HCT116 (cell line): ENCODE data around the gene SZT2. TPM values are rescaled to one million over a fixed set of nuclear protein-coding genes. Genes with fewer than 3 reads are reported as not detected.

Experiments
- ATAC-seq: fragments of 200-7000 bp; cut with Tn5 transposase; 2 replicates; pipeline ENCODE4 v1.9.1; 2020; ENCODE audit warnings: mild to moderate bottlenecking, moderate library complexity
- BruUV-seq: library from RNA; stranded (reverse); fragments of 400-500 nt; replicated peaks from 2 replicates; lab custom pipeline; 2021; lab: Mats Ljungman, UMichigan
- CTCF ChIA-PET: fragments of 300-600 bp; sonication (Branson Sonifier 250); formaldehyde crosslinking; loops from one replicate; lab custom pipeline; 2021; ENCODE audit warnings: antibody characterized with exemption; lab: Charles Lee
- POLR2A ChIA-PET: fragments of 300-600, 350-600 bp; sonication (Branson Sonifier 250); formaldehyde crosslinking; loops from one replicate; lab custom pipeline; 2021; ENCODE audit warnings: antibody characterized with exemption; lab: Charles Lee
- RAD21 ChIA-PET, 2 experiments: fragments of 300-600 bp; sonication (Branson Sonifier 250); formaldehyde crosslinking; loops; one replicate each; lab custom pipeline; 2023; ENCODE audit warnings: low total read pairs in 2 of 2; ENCODE audit not compliant: uncharacterized antibody in 2 of 2, unreplicated experiment in 2 of 2, low non-redundant PET in 1 of 2; lab: Charles Lee
- DNase-seq: peaks from one replicate; pipeline ENCODE4 v3.0.0-alpha.2; 2010; ENCODE audit warnings: low read depth, low spot score
- H2AFZ ChIP-seq: fragments of 200-600 bp; shearing (Covaris generic), sonication (generic); 2 replicates; pipeline ENCODE4 v1.6.1; 2017; ENCODE audit warnings: low read depth, mixed run types, mixed read lengths, antibody characterized with exemption, low read length; ENCODE audit not compliant: poor library complexity, severe bottlenecking
- H3K27ac ChIP-seq: 2 replicates; pipeline ENCODE4 v1.5.1; 2012; ENCODE audit warnings: low read depth, low read length
- H3K27me3 ChIP-seq: fragments of 200-600 bp; sonication (generic); 2 replicates; pipeline ENCODE4 v1.6.1; 2016; ENCODE audit warnings: mixed run types, low read length, mixed read lengths; ENCODE audit not compliant: insufficient read depth
- H3K36me3 ChIP-seq, 2 experiments: fragments of 200-500 bp in 1 of 2; fragments of 200-600 bp in 1 of 2; sonication (Bioruptor generic) in 1 of 2; sonication (generic) in 1 of 2; 2 replicates each; pipeline versions ENCODE4 v1.5.1 to v1.6.1; 2014 to 2016; ENCODE audit warnings: low read length in 2 of 2, inconsistent platforms in 1 of 2, mixed read lengths in 1 of 2, mixed run types in 1 of 2; ENCODE audit not compliant: insufficient read depth in 2 of 2, control insufficient read depth in 1 of 2
- H3K4me1 ChIP-seq, 2 experiments: fragments of 200-600 bp in 1 of 2; sonication (generic) in 1 of 2; 2 replicates each; pipeline versions ENCODE4 v1.5.1 to v1.6.1; 2012 to 2017; ENCODE audit warnings: low read length in 2 of 2, inconsistent platforms in 1 of 2, mild to moderate bottlenecking in 1 of 2, mixed read lengths in 1 of 2, mixed run types in 1 of 2, moderate library complexity in 1 of 2; ENCODE audit not compliant: insufficient read depth in 2 of 2, control insufficient read depth in 1 of 2
- H3K4me2 ChIP-seq: fragments of 200-600 bp; sonication (generic); 2 replicates; pipeline ENCODE4 v1.6.1; 2017; ENCODE audit warnings: mixed run types, low read length, mixed read lengths
- H3K4me3 ChIP-seq, 2 experiments: fragments of 200-600 bp in 1 of 2; sonication (generic) in 1 of 2; replicated peaks in 1 of 2; 2 replicates each; pipeline ENCODE4 v1.5.1; 2011 to 2016; ENCODE audit warnings: low read length in 2 of 2, control low read depth in 1 of 2, low read depth in 1 of 2, mild to moderate bottlenecking in 1 of 2, mixed read lengths in 1 of 2, mixed run types in 1 of 2
- H3K79me2 ChIP-seq: fragments of 200-600 bp; sonication (generic); 2 replicates; pipeline ENCODE4 v1.6.1; 2017; ENCODE audit warnings: mild to moderate bottlenecking, mixed run types, low read length, moderate library complexity, mixed read lengths; ENCODE audit not compliant: insufficient read depth
- H3K9ac ChIP-seq: fragments of 200-600 bp; sonication (generic); 2 replicates; pipeline ENCODE4 v1.6.1; 2016; ENCODE audit warnings: low read length, mixed read lengths
- H3K9me2 ChIP-seq: fragments of 200-600 bp; sonication (generic), shearing (Covaris generic); 2 replicates; pipeline ENCODE4 v1.6.1; 2017; ENCODE audit warnings: mixed run types, mild to moderate bottlenecking, moderate library complexity; ENCODE audit not compliant: insufficient read depth
- H3K9me3 ChIP-seq, 2 experiments: fragments of 200-500 bp in 1 of 2; fragments of 200-600 bp in 1 of 2; sonication (Bioruptor generic) in 1 of 2; sonication (generic) in 1 of 2; 2 replicates each; pipeline ENCODE4 v1.6.1; 2014 to 2017; ENCODE audit warnings: low read length in 2 of 2, mixed read lengths in 2 of 2, inconsistent platforms in 1 of 2, low read depth in 1 of 2, mild to moderate bottlenecking in 1 of 2, mixed run types in 1 of 2, moderate library complexity in 1 of 2; ENCODE audit not compliant: control insufficient read depth in 1 of 2, insufficient read depth in 1 of 2
- H4K20me1 ChIP-seq: fragments of 200-600 bp; sonication (generic), shearing (Covaris generic); 2 replicates; pipeline ENCODE4 v1.6.1; 2017; ENCODE audit warnings: mixed run types, mild to moderate bottlenecking, moderate library complexity; ENCODE audit not compliant: insufficient read depth
- CBX3 ChIP-seq: IDR thresholded peaks from 2 replicates; pipeline ENCODE4 v1.6.1; 2012; ENCODE audit warnings: low read depth
- CEBPB ChIP-seq: IDR thresholded peaks from 2 replicates; pipeline ENCODE4 v1.6.1; 2012; ENCODE audit warnings: low read depth
- EGR1 ChIP-seq: IDR thresholded peaks from 2 replicates; pipeline ENCODE4 v1.6.1; 2012; ENCODE audit warnings: low read depth
- ELF1 ChIP-seq: IDR thresholded peaks from 2 replicates; pipeline ENCODE4 v1.6.1; 2012; ENCODE audit warnings: low read depth, borderline replicate concordance
- EZH2 ChIP-seq: fragments of 200-600 bp; sonication (generic); IDR thresholded peaks from 2 replicates; pipeline ENCODE4 v1.6.1; 2017; ENCODE audit warnings: antibody characterized with exemption, mixed run types
- FOSL1 ChIP-seq: IDR thresholded peaks from 2 replicates; pipeline ENCODE4 v1.6.1; 2012; ENCODE audit warnings: low read depth
- JUND ChIP-seq: IDR thresholded peaks from 2 replicates; pipeline ENCODE4 v1.6.1; 2012
- POLR2A ChIP-seq: IDR thresholded peaks from 2 replicates; pipeline ENCODE4 v1.7.0; 2011; ENCODE audit warnings: borderline replicate concordance; ENCODE audit not compliant: insufficient read depth, insufficient read length; ENCODE audit errors: extremely low read depth
- POLR2AphosphoS5 ChIP-seq: IDR thresholded peaks from 2 replicates; pipeline ENCODE4 v1.6.1; 2011; ENCODE audit warnings: mild to moderate bottlenecking, low read depth, low read length, moderate library complexity
- RAD21 ChIP-seq: IDR thresholded peaks from 2 replicates; pipeline ENCODE4 v1.6.1; 2012; ENCODE audit warnings: low read depth, mild to moderate bottlenecking
- SIN3A ChIP-seq: IDR thresholded peaks from 2 replicates; pipeline ENCODE4 v1.6.1; 2012; ENCODE audit warnings: low read depth
- SP1 ChIP-seq: IDR thresholded peaks from 2 replicates; pipeline ENCODE4 v1.6.1; 2012; ENCODE audit warnings: low read depth
- YY1 ChIP-seq: IDR thresholded peaks from 2 replicates; pipeline ENCODE4 v1.6.1; 2011; ENCODE audit warnings: low read length, low read depth, moderate library complexity, mild to moderate bottlenecking; ENCODE audit not compliant: insufficient replicate concordance; ENCODE audit errors: extremely low read depth
- ZFX ChIP-seq: fragments of 450-650 bp; IDR thresholded peaks from 2 replicates; pipeline ENCODE4 v1.6.1; 2017
- ZNF274 ChIP-seq: fragments of 200-500 bp; sonication (Bioruptor generic); IDR thresholded peaks from 2 replicates; pipeline ENCODE4 v1.6.1; 2014; ENCODE audit warnings: mild to moderate bottlenecking, low read depth, low read length, inconsistent platforms
- intact Hi-C: fragments of 100-400 bp; cut with micrococcal nuclease; formaldehyde crosslinking; loops from 2 replicates; pipeline ENCODE4 v1.10.0; 2022
- total RNA-seq: library from RNA; stranded (reverse); gene quantifications from one replicate; pipeline ENCODE4 v1.2.1, GENCODE V29; 2021; ENCODE audit not compliant: unreplicated experiment
- TF ChIP-seq, protein P1 (sequence below): IDR thresholded peaks from 2 replicates; pipeline ENCODE4 v1.6.1; 2012
- TF ChIP-seq, protein P2 (sequence below): IDR thresholded peaks from 2 replicates; pipeline ENCODE4 v1.6.1; 2012
- TF ChIP-seq, protein P3 (sequence below): IDR thresholded peaks from 2 replicates; pipeline ENCODE4 v1.6.1; 2012; ENCODE audit warnings: low read depth
- TF ChIP-seq, protein P4 (sequence below), 3 experiments: fragments of 200-600 bp in 1 of 3; sonication (generic) in 1 of 3; IDR thresholded peaks in 2 of 3; conservative IDR thresholded peaks in 1 of 3; 2 replicates each; pipeline ENCODE4 v1.5.1; 2012 to 2017; ENCODE audit warnings: low read depth in 2 of 3, low read length in 2 of 3, antibody characterized with exemption in 1 of 3, borderline replicate concordance in 1 of 3, control low read depth in 1 of 3, mild to moderate bottlenecking in 1 of 3, mixed read lengths in 1 of 3, mixed run types in 1 of 3, moderate library complexity in 1 of 3; ENCODE audit not compliant: insufficient read depth in 1 of 3
- TF ChIP-seq, protein P5 (sequence below): IDR thresholded peaks from 2 replicates; pipeline ENCODE4 v1.6.1; 2011; ENCODE audit warnings: mild to moderate bottlenecking, low read length, moderate library complexity; ENCODE audit not compliant: insufficient replicate concordance; ENCODE audit errors: extremely low read depth

Gene SZT2
- total RNA-seq, 1 experiment from 2014 or later, result 43.0 TPM

DNA sequence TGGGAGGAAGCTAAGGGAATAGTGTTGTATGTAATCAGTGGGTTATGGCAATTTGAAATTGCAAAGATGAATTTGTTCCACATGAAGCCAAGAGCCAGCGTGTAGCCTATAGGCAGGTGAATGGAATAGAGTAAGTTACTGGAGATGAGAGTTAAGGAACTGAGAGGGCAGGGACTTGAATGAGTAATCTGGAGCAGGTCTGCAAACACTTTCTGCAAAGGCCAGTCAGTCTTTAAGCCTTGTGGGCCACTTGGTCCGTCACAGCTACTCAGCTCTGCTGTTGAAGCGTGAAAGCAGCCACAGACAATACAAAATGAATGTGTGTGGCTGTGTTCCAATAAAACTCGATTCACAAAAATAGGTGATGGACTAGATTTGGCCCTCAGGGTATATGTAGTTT lies 29.2 kb downstream of the SZT2 start:
- H2AFZ ChIP-seq, result no peak overlapping the region
- H4K20me1 ChIP-seq, result no peaks in the 10 kb centered on the region
- H3K36me3 ChIP-seq, result peaks cover 12 to 13% of the 10 kb centered on the region in 2 experiments; a peak in 3 of 4 replicates
- DNase-seq (no peak), ATAC-seq (no peak)
- no TSS peak for BruUV-seq
- intact Hi-C loops, result loop anchor here (10.0 kb wide), 1 partner anchor 504 kb away; no protein-coding TSS in a partner anchor
- no peaks in the 10 kb centered on the region for H3K9me3 ChIP-seq
- H3K9me2 ChIP-seq, result no peaks in the 10 kb centered on the region
- H3K27me3 ChIP-seq, result no peaks in the 10 kb centered on the region
- H3K4me3 ChIP-seq, result no peak overlapping the region
- ChIA-PET CTCF (no interaction called here), POLR2A (no interaction called here)
- H3K27ac ChIP-seq, result no peak overlapping the region
- peaks cover 8 to 12% of the 10 kb centered on the region in 2 experiments for H3K4me1 ChIP-seq
- no peak overlapping the region for H3K4me2 ChIP-seq
- H3K79me2 ChIP-seq, result no peaks in the 10 kb centered on the region
- TF ChIP-seq POLR2AphosphoS5 (no peak), EGR1 (no peak), ZFX (no peak), POLR2A (no peak), ELF1 (no peak), ZNF274 (no peak), CEBPB (no peak), SIN3A (no peak), JUND (no peak), CBX3 (no peak), YY1 (no peak), SP1 (no peak), RAD21 (no peak), FOSL1 (no peak), EZH2 (no peak)
- TF ChIP-seq, protein P1, sequence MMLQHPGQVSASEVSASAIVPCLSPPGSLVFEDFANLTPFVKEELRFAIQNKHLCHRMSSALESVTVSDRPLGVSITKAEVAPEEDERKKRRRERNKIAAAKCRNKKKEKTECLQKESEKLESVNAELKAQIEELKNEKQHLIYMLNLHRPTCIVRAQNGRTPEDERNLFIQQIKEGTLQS, result no peak
- TF ChIP-seq, protein P2, sequence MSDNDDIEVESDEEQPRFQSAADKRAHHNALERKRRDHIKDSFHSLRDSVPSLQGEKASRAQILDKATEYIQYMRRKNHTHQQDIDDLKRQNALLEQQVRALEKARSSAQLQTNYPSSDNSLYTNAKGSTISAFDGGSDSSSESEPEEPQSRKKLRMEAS, result no peak
- TF ChIP-seq, protein P3, sequence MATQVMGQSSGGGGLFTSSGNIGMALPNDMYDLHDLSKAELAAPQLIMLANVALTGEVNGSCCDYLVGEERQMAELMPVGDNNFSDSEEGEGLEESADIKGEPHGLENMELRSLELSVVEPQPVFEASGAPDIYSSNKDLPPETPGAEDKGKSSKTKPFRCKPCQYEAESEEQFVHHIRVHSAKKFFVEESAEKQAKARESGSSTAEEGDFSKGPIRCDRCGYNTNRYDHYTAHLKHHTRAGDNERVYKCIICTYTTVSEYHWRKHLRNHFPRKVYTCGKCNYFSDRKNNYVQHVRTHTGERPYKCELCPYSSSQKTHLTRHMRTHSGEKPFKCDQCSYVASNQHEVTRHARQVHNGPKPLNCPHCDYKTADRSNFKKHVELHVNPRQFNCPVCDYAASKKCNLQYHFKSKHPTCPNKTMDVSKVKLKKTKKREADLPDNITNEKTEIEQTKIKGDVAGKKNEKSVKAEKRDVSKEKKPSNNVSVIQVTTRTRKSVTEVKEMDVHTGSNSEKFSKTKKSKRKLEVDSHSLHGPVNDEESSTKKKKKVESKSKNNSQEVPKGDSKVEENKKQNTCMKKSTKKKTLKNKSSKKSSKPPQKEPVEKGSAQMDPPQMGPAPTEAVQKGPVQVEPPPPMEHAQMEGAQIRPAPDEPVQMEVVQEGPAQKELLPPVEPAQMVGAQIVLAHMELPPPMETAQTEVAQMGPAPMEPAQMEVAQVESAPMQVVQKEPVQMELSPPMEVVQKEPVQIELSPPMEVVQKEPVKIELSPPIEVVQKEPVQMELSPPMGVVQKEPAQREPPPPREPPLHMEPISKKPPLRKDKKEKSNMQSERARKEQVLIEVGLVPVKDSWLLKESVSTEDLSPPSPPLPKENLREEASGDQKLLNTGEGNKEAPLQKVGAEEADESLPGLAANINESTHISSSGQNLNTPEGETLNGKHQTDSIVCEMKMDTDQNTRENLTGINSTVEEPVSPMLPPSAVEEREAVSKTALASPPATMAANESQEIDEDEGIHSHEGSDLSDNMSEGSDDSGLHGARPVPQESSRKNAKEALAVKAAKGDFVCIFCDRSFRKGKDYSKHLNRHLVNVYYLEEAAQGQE, result no peak
- TF ChIP-seq, protein P4, sequence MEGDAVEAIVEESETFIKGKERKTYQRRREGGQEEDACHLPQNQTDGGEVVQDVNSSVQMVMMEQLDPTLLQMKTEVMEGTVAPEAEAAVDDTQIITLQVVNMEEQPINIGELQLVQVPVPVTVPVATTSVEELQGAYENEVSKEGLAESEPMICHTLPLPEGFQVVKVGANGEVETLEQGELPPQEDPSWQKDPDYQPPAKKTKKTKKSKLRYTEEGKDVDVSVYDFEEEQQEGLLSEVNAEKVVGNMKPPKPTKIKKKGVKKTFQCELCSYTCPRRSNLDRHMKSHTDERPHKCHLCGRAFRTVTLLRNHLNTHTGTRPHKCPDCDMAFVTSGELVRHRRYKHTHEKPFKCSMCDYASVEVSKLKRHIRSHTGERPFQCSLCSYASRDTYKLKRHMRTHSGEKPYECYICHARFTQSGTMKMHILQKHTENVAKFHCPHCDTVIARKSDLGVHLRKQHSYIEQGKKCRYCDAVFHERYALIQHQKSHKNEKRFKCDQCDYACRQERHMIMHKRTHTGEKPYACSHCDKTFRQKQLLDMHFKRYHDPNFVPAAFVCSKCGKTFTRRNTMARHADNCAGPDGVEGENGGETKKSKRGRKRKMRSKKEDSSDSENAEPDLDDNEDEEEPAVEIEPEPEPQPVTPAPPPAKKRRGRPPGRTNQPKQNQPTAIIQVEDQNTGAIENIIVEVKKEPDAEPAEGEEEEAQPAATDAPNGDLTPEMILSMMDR (IDR thresholded peaks at IDR 0.05 in 2 of 3, conservative IDR thresholded peaks at IDR 0.05 in 1 of 3; ENCODE audit: borderline replicate concordance in 1 of 3, insufficient read depth in 1 of 3, low read depth in 2 of 3, low read length in 2 of 3), result no peak
- TF ChIP-seq, protein P5, sequence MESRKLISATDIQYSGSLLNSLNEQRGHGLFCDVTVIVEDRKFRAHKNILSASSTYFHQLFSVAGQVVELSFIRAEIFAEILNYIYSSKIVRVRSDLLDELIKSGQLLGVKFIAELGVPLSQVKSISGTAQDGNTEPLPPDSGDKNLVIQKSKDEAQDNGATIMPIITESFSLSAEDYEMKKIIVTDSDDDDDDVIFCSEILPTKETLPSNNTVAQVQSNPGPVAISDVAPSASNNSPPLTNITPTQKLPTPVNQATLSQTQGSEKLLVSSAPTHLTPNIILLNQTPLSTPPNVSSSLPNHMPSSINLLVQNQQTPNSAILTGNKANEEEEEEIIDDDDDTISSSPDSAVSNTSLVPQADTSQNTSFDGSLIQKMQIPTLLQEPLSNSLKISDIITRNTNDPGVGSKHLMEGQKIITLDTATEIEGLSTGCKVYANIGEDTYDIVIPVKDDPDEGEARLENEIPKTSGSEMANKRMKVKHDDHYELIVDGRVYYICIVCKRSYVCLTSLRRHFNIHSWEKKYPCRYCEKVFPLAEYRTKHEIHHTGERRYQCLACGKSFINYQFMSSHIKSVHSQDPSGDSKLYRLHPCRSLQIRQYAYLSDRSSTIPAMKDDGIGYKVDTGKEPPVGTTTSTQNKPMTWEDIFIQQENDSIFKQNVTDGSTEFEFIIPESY, result no peak
- TF ChIP-seq, all 23 proteins: peak for 0
- H3K9ac ChIP-seq, result no peak overlapping the region
- RAD21 ChIA-PET, result no interaction called here
